Upper lobe of left lung (tissue), 4 donors: ENCODE data around the gene EXOC4.

Source experiments
- EP300 ChIP-seq, 4 donors: sonication (generic); formaldehyde crosslinking; IDR thresholded peaks; one replicate each; pipeline ENCODE4 v1.5.1; 2017; ENCODE audit warnings: antibody characterized with exemption in 4 of 4, control low read depth in 2 of 4
- POLR2A ChIP-seq, 4 donors: fragments of 450-650 bp; IDR thresholded peaks; one replicate each; pipeline ENCODE4 v1.5.1; 2016 to 2017; ENCODE audit warnings: antibody characterized with exemption in 4 of 4, mild to moderate bottlenecking in 2 of 4

DNA sequence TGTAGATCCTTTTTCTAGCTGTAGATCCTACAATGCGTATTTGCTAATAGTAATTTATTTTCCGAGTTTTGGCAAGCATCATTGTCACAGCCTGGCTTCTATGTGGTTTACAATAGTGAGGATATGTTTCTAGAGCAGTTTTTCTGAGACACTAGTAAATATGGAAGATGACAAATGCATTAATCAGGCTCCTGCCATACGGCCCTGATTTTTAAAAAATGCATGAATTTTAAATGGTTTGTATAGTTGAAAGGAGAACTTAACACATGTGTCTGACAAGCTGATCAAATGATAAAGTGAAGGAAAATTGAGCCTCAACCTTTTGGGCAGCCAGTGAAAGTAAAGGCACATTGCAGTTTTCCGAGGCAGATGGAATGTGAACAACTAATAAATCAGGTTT lies 354.1 kb downstream of the EXOC4 start:
- TF ChIP-seq EP300 (IDR thresholded peaks at IDR 0.05) (no peak), POLR2A (IDR thresholded peaks at IDR 0.05) (no peak)
